GM10266 (cell line): ENCODE measurements around the gene SUCO.

Experiments
- DNase-seq: peaks from one replicate; pipeline ENCODE4 v3.0.0; 2012; ENCODE audit errors: extremely low spot score
- CTCF ChIP-seq: IDR thresholded peaks from 2 replicates; pipeline ENCODE4 v1.5.1; 2012; ENCODE audit warnings: mild to moderate bottlenecking, low read depth; ENCODE audit not compliant: control insufficient read depth, insufficient read depth; ENCODE audit errors: missing control alignments

The SUCO gene

GRCh38 chr1:172532700-172533512 is at the start of gene SUCO:
Gene SUCO, plus strand, starts transcription at chr1:172533150. Its CDS starts 286 bp downstream, at chr1:172533436.
- TF ChIP-seq CTCF, result no peak
- DNase-seq, result peak; percentile 94

- DNase-seq, result no peak
- TF ChIP-seq CTCF, result no peak
Observed at GRCh38 chr1:172483448-172483847, 49.5 kb upstream of the SUCO start.

DNA sequence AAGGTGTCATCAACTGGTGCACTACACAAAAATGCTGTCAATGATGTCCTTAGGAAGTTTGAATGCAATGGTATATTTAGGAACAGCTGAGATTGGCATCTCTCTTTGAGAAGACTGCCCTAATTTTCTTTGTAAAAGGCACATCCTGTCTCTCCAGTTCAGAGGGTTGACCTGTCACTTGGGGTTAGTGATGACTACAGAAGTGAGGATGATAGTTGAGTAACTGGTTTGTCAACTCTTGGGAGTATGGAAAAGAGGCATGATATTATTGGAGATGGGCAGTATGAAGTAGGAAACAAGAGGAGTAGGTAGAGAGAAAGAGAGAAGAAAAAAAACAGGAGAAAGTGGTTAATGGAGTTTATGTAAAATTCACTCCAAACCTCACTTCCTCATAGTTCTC is 48.7 kb upstream of the SUCO start:
- TF ChIP-seq CTCF, result no peak
- DNase-seq, result no peak

DNA sequence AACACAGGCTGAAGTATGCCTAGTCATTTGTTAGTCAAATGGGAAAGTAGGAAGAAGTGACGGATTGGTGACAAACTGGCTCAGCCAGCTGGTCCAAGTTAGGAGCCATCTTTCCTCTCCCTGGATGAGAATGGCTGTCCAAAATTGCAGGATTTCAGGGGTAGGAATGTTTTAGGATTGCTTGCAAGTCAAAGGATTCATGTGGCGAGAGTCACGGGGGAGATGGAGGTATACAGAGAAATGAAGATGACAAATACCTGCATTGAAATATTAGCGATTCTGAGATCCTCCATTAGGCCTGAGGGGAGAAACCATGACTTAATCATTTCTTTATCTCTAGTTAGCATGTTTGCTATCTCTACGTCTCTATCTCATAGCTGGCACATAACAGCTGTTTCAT is 47.3 kb upstream of the SUCO start:
- TF ChIP-seq CTCF, result no peak
- DNase-seq, result no peak

- DNase-seq, result no peak
- TF ChIP-seq CTCF, result no peak
Observed at GRCh38 chr1:172486805-172487454, 46.0 kb upstream of the SUCO start.

DNA sequence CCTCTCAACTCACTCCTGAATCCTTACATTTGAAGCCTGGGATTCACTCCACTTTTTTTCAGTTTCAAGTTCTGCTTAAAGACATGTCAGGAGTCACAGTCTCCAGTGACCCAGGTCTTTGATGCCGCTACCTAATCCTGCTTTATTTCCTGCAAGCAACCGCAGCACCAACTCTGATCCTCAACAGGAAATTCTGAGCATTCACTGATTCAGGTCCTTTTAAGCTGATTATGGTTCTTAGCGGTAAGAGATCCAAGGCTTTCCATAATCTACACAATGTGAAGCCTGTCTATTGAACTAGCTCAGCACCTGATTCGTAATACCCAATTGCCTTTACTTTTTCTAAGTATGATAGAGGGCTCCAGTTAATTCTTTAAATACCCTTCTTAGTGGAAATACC is 45.4 kb upstream of the SUCO start:
- no peak for DNase-seq
- TF ChIP-seq CTCF, result no peak

- no peak for DNase-seq
- TF ChIP-seq CTCF, result no peak
Observed at GRCh38 chr1:172488393-172488792, 44.6 kb upstream of the SUCO start.
